GM12864 (cell line): Measurements from ENCODE around the gene STING1.

Experiments used
- DNase-seq: peaks from one replicate; pipeline ENCODE4 v3.0.0-alpha.2; 2011; ENCODE audit warnings: low read depth
- H3K4me3 ChIP-seq: 2 replicates; pipeline ENCODE4 v1.5.1; 2011; ENCODE audit warnings: mild to moderate bottlenecking, low read depth, low read length, control low read depth
- TF ChIP-seq, protein P1 (sequence below): IDR thresholded peaks from 2 replicates; pipeline ENCODE4 v1.5.1; 2011; ENCODE audit warnings: low read depth, mild to moderate bottlenecking, moderate library complexity, low read length, control low read depth, inconsistent platforms; ENCODE audit errors: missing control alignments

Gene STING1

DNA sequence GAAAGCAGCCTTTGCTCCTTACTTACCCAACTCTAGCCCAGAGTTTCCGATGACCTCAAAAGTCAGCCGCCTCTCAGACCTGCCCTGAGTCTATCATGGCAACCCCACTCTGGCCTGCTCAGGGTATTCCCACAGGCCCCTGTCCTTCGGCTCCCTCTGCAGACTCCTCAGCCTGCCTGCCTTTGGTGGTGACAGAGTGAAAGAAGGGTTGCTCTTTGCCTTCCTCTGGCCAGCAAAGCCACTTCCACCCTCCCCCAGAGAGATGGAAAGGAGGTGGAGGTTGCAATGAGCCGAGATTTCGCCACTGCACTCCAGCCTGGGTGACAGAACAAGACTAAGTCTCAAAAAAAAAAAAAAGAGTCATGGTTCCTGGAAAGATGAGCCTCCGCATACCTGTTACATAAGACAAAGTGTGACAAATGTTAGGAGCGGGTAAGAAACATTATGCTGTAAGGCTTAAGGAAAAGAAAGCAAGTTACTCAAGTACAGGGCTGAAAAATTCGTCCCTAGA is 14.1 kb downstream of the STING1 start:
- no peak for DNase-seq
- no peak overlapping the region for H3K4me3 ChIP-seq
- TF ChIP-seq, protein P1, sequence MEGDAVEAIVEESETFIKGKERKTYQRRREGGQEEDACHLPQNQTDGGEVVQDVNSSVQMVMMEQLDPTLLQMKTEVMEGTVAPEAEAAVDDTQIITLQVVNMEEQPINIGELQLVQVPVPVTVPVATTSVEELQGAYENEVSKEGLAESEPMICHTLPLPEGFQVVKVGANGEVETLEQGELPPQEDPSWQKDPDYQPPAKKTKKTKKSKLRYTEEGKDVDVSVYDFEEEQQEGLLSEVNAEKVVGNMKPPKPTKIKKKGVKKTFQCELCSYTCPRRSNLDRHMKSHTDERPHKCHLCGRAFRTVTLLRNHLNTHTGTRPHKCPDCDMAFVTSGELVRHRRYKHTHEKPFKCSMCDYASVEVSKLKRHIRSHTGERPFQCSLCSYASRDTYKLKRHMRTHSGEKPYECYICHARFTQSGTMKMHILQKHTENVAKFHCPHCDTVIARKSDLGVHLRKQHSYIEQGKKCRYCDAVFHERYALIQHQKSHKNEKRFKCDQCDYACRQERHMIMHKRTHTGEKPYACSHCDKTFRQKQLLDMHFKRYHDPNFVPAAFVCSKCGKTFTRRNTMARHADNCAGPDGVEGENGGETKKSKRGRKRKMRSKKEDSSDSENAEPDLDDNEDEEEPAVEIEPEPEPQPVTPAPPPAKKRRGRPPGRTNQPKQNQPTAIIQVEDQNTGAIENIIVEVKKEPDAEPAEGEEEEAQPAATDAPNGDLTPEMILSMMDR: no peak

DNA sequence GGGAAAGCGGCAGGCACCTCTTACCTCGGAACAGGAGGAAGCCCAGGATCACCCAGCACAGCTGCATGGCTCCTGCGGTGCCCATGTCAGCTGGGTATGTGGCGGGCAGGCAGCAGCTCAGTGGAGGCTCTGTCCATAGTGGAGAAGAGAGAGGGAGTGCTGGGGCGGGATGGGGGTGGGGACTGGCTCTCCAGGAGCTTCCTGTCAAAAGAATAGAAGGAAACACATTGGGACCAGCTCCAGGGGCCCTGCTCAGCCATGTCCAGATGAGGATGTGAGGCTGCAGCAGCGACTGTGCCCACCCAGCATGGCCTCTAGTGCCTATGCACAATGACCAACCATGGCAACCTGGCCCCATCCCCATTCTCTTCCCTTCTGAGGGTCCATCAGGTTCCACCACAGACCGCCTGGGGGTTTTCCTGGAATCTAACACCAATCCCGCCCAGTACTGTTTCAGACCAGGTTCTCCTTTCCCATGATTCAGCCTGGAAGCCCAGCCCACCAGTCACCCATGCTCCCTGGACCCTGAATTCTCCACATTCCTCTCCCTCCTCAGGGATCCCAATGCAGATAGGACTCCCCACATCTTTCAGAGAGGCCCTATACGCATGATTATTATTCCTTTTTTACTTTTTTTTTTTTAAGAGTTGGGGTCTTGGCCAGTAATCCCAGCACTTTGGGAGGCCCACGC is 19.8 kb downstream of the STING1 start, which contains the start of gene ECSCR:
Gene ECSCR (minus strand): TSS at position 158 of the 691 bp plus-strand sequence. CDS start 73 bp downstream, at position 85.
- TF ChIP-seq, protein P1: no peak
- DNase-seq: no peak

DNA sequence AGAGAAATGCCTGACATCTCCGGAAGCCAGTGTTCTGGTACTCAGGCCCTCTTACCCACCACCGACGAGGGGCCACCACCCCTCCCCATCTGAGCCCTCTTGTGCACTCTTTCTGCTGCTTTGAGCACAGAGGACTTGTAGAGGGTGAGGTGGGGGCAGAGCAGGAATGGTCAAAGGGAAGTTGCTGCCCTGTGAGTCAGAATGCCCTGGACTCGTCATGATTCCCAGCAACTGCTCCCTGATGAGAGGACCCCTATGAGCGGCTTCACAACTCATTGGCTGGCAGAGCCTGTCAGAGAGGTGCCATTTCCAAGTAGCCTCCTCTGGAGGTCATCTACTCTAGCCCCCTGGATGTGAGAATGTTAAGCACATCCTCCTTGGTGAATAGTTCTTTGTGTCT is 20.9 kb downstream of the STING1 start:
- DNase-seq: no peak
- TF ChIP-seq, protein P1: no peak
- H3K4me3 ChIP-seq: no peak overlapping the region

More for the DNA sequence above, 19.8 kb downstream of the STING1 start, which contains the start of gene ECSCR:
- no peak within 1 kb of the TSS for H3K4me3 ChIP-seq

DNA sequence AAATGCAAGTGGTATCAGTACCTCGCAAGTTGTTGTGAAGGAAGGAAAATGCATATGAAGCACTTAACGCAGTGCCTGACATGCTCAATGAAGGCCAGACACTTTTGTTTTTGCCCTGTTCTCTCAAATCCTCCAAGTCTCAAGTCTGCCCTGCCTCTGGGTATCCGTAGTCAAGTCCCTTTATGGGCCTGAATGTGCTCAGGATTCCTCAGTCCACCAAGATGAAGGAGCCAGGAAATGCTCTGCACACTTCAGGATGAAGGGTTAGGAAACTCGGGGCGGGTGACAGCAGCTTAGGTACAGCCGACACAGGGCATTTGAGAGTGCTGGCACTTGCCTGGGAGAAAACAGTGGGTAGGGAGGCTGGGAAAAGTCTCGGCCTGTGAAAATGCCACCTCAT is 21.4 kb downstream of the STING1 start:
- no peak for DNase-seq
- no peak overlapping the region for H3K4me3 ChIP-seq
- TF ChIP-seq, protein P1: no peak

DNA sequence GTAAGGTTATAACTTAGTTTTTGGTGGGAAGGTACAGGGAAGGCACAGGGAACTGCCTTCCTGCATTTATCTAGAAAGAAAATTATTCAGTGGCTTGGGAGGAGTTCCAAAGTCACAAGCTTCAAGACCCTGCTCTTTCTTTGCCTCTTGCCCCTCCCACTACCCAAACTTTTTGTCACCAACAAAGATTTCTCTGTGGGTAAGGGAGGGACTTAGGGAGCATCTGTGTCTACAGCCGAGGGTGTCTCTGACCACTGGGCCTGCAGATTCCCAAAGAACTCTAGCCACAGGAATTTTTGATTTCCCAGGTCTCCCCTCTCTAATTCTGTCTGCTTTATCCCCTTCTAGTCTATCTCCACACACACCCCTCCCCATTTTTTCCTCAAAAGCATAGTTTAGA is 22.1 kb downstream of the STING1 start:
- H3K4me3 ChIP-seq: no peak overlapping the region
- DNase-seq: no peak
- TF ChIP-seq, protein P1: no peak

DNA sequence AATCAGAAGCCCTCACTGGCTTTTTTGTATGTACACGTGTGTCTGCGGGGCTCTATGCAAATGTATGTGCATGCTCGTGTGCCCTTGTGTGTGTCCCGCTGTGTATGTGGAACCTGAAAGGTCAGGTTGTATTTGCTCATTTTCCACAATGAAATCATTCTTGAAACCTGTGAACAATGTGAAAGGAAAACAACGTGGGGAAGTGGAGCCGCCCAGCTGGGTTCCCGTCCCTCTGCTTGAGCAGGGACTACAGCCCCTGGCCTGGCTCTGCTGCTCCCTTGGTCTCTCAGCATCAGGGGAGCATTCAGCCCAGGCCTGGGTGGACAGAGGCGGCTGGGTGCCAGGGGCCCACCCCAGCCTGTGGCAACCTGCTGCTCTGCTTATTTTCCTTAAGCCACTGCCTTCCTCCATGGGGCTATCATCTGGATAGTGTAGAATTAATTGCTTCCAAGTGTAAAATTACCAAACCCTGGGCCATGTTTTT is 23.1 kb downstream of the STING1 start:
- DNase-seq: peak; percentile 50
- TF ChIP-seq, protein P1: no peak
- H3K4me3 ChIP-seq: no peak overlapping the region
